NB4 (cell line): ENCODE data around the gene TAOK1.

Source experiments
- MYC ChIP-seq: IDR thresholded peaks from 2 replicates; pipeline ENCODE4 v1.6.1; 2011; ENCODE audit warnings: low read depth, low read length
- POLR2A ChIP-seq: IDR thresholded peaks from 2 replicates; pipeline ENCODE4 v1.6.1; 2011; ENCODE audit warnings: mild to moderate bottlenecking; ENCODE audit not compliant: insufficient read length; ENCODE audit errors: extremely low read depth
- TF ChIP-seq, protein P1 (sequence below): IDR thresholded peaks from one replicate; pipeline ENCODE4 v1.5.1; 2012; ENCODE audit warnings: low read depth, low read length

DNA sequence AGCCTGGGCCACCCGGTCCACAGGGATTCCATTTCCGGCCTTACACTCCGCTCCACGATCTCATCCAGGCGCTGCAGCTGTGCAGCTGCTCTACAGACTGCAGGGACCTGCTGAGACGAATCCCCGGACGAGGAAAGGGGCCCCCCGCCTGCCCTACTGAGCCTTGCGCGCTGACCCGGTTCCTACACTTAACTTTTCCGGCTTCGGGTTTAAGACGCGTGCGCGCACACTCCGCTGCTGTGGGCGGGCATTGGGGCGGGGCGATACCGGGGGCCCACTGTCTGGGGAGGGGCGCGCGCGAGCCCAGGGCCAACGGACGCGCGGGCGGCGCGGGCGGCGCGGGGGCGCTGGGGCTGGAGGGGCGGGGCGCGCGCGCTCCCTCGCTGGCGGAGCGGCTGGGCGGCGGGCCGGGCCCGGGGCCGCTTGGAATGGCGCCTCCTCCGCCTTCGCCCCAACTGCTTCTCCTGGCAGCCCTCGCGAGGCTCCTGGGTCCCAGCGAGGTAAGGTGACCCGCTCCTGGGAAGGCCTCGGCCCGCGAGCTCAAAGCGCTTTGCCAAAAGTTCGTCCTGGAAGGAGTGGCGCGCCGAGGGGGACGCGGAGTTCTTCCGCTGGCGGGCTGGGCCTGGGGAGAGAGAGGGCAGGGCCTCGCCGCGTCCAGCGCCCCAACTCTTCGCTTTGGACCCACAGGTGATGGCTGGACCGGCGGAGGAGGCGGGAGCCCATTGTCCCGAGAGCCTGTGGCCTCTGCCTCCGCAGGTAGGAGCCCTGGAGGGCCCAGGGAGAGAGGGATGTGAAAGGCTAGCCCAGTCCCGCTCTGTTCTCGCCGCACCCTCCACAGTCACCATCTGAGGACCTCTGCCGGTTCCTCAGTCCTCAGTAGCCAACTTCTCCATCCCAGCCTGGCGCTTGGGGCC lies 178.4 kb downstream of the TAOK1 start, which contains the start of gene TP53I13:
- TF ChIP-seq, protein P1, sequence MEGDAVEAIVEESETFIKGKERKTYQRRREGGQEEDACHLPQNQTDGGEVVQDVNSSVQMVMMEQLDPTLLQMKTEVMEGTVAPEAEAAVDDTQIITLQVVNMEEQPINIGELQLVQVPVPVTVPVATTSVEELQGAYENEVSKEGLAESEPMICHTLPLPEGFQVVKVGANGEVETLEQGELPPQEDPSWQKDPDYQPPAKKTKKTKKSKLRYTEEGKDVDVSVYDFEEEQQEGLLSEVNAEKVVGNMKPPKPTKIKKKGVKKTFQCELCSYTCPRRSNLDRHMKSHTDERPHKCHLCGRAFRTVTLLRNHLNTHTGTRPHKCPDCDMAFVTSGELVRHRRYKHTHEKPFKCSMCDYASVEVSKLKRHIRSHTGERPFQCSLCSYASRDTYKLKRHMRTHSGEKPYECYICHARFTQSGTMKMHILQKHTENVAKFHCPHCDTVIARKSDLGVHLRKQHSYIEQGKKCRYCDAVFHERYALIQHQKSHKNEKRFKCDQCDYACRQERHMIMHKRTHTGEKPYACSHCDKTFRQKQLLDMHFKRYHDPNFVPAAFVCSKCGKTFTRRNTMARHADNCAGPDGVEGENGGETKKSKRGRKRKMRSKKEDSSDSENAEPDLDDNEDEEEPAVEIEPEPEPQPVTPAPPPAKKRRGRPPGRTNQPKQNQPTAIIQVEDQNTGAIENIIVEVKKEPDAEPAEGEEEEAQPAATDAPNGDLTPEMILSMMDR, result no peak
- TF ChIP-seq MYC (peak; percentile 30; the same call in 1 of the 2 replicates), POLR2A (peak; percentile 80)
